ENCODE measurements around the gene CSHL1.

GRCh38 chr17:63950940-63951907 lies 40.2 kb upstream of the CSHL1 start:
- peak; percentile 60 for TF ChIP-seq CTCF (IDR thresholded peaks at IDR 0.05)
- no peak for TF ChIP-seq EZH2 (IDR thresholded peaks at IDR 0.05; ENCODE audit: borderline replicate concordance, insufficient read depth, low read depth, low read length, poor library complexity, severe bottlenecking)
